HepG2 (cell line): ENCODE measurements around the gene PAK1IP1. TPM values are rescaled to one million over a fixed set of nuclear protein-coding genes. Genes with fewer than 3 reads are reported as not detected.

Experiments
- BRD4 ChIP-seq: sonication (generic); formaldehyde crosslinking; IDR thresholded peaks from 2 replicates; pipeline ENCODE4 v1.4.0; 2020; ENCODE audit warnings: missing genetic modification reagents
- CBX5 ChIP-seq: sonication (generic); formaldehyde crosslinking; IDR thresholded peaks from 2 replicates; pipeline ENCODE4 v1.4.0; 2020; ENCODE audit warnings: missing genetic modification reagents, borderline replicate concordance
- EEA1 ChIP-seq: sonication (generic); formaldehyde crosslinking; IDR thresholded peaks from 2 replicates; pipeline ENCODE4 v1.5.1; 2020; ENCODE audit warnings: mild to moderate bottlenecking, missing genetic modification reagents, borderline replicate concordance
- GZF1 ChIP-seq: sonication (generic); formaldehyde crosslinking; IDR thresholded peaks from 2 replicates; pipeline ENCODE4 v1.5.1; 2020; ENCODE audit warnings: mild to moderate bottlenecking, missing genetic modification reagents
- KLF9 ChIP-seq: IDR thresholded peaks from 2 replicates; pipeline ENCODE4 v1.6.1; 2016; ENCODE audit warnings: low read depth
- MBD4 ChIP-seq: IDR thresholded peaks from 2 replicates; pipeline ENCODE4 v1.6.1; 2012; ENCODE audit warnings: low read length, inconsistent platforms, borderline replicate concordance
- MED1 ChIP-seq: sonication (generic); formaldehyde crosslinking; IDR thresholded peaks from 2 replicates; pipeline ENCODE4 v1.4.0; 2020; ENCODE audit warnings: missing genetic modification reagents
- MIER2 ChIP-seq: IDR thresholded peaks from 2 replicates; pipeline ENCODE4 v1.6.1; 2016; ENCODE audit warnings: missing biosample characterization, missing genetic modification reagents
- MTF2 ChIP-seq: sonication (generic); formaldehyde crosslinking; IDR thresholded peaks from 2 replicates; pipeline ENCODE4 v1.5.0; 2020; ENCODE audit warnings: missing genetic modification reagents, borderline replicate concordance
- PAF1 ChIP-seq: IDR thresholded peaks from 2 replicates; pipeline ENCODE4 v1.6.1; 2016; ENCODE audit warnings: missing genetic modification reagents, missing compliant biosample characterization
- TOE1 ChIP-seq: sonication (generic); formaldehyde crosslinking; IDR thresholded peaks from 2 replicates; pipeline ENCODE4 v1.4.0; 2020; ENCODE audit warnings: mild to moderate bottlenecking, missing genetic modification reagents
- ZC3H4 ChIP-seq: sonication (generic); formaldehyde crosslinking; IDR thresholded peaks from 2 replicates; pipeline ENCODE4 v1.4.0; 2020; ENCODE audit warnings: missing genetic modification reagents, borderline replicate concordance
- ZNF430 ChIP-seq: sonication (generic); formaldehyde crosslinking; IDR thresholded peaks from 2 replicates; pipeline ENCODE4 v1.9.0; 2021; ENCODE audit warnings: mild to moderate bottlenecking, missing genetic modification reagents
- polyA plus RNA-seq, 8 experiments: library from polyadenylated mRNA; depleted of rRNA in 3 of 8; stranded (reverse) in 7 of 8; unstranded in 1 of 8; fragments of >200 nt; fragmentation: Illumina TruSeq in 4 of 8; extraction: Trizol in 4 of 8; gene quantifications; 2 replicates each; pipeline versions ENCODE4 v1.2.1 to v1.2.3, GENCODE V29; 2011 to 2016; ENCODE audit warnings: low read depth in 4 of 8, missing spikeins in 1 of 8, mixed read lengths in 1 of 8; ENCODE audit not compliant: insufficient read depth in 1 of 8
- total RNA-seq, 5 experiments: library from RNA; depleted of rRNA; stranded (reverse); fragments of >200 nt; fragmentation: Illumina TruSeq; extraction: Trizol; gene quantifications; 2 replicates each; pipeline ENCODE4 v1.2.3, GENCODE V29; 2016; ENCODE audit warnings: low read depth in 1 of 5
- TF ChIP-seq, protein P1 (sequence below): sonication (generic); formaldehyde crosslinking; IDR thresholded peaks from 2 replicates; pipeline ENCODE4 v1.4.0; 2020; ENCODE audit warnings: missing genetic modification reagents
- TF ChIP-seq, protein P2 (sequence below): sonication (generic); formaldehyde crosslinking; IDR thresholded peaks from 2 replicates; pipeline ENCODE4 v1.8.0; 2022; ENCODE audit warnings: missing genetic modification reagents, mild to moderate bottlenecking, borderline replicate concordance

The PAK1IP1 gene
- total and polyA plus RNA-seq, 2 of the 13 experiments (the other 11 are each of a cell fraction or from before 2014, with no cell fraction given) = 23.4 to 66.2 TPM

DNA sequence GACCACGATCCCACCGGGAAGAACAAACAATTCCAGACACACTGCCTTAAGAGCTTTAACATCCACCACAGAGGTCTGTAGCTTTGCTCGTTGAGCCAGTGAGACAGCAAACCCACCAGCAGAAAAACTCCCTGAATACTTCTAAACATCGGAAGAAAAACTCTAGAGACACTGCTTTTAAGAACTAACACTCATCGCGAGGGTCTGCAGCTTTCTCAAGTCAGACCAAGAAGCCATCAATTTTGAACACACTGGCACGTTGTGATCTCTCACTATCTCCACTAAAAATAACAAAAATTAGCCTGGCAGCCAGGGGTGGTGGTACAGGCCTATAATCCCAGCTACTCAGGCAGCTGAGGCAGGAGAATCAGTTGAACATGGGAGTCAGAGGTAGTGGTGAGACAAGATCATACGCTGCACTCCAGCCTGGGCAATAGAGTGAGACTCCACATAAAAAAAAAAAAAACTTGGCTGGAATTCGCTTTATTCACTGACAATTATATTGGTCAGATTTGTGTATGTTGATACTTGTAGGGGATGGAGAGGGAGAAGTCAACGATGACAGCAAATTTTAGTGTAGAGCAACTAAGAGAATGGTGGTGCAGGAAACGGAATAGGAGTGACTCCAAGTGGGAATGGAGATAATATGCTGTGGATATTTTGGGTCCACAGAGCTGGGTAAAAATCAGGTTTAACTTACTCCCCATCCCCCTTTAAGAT, 27.2 kb downstream of the PAK1IP1 start (continued):
- TF ChIP-seq, protein P1, sequence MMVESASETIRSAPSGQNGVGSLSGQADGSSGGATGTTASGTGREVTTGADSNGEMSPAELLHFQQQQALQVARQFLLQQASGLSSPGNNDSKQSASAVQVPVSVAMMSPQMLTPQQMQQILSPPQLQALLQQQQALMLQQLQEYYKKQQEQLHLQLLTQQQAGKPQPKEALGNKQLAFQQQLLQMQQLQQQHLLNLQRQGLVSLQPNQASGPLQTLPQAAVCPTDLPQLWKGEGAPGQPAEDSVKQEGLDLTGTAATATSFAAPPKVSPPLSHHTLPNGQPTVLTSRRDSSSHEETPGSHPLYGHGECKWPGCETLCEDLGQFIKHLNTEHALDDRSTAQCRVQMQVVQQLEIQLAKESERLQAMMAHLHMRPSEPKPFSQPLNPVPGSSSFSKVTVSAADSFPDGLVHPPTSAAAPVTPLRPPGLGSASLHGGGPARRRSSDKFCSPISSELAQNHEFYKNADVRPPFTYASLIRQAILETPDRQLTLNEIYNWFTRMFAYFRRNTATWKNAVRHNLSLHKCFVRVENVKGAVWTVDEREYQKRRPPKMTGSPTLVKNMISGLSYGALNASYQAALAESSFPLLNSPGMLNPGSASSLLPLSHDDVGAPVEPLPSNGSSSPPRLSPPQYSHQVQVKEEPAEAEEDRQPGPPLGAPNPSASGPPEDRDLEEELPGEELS (CRISPR knock-in tag) = peak; percentile 2; the same call in 1 of the 2 replicates
- TF ChIP-seq, protein P2, sequence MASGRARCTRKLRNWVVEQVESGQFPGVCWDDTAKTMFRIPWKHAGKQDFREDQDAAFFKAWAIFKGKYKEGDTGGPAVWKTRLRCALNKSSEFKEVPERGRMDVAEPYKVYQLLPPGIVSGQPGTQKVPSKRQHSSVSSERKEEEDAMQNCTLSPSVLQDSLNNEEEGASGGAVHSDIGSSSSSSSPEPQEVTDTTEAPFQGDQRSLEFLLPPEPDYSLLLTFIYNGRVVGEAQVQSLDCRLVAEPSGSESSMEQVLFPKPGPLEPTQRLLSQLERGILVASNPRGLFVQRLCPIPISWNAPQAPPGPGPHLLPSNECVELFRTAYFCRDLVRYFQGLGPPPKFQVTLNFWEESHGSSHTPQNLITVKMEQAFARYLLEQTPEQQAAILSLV (CRISPR knock-in tag) = no peak; the same call in 1 of the 2 replicates
- 0 out of 2 replicates have a peak, but pooled peaks have one; percentile 62 for TF ChIP-seq MBD4
- peak; percentile 5; the same call in 1 of the 2 replicates for TF ChIP-seq MED1 (CRISPR knock-in tag)
- TF ChIP-seq BRD4 = peak; percentile 58; the same call in 1 of the 2 replicates
- TF ChIP-seq PAF1 (CRISPR knock-in tag) = peak; percentile 57; the same call in 1 of the 2 replicates
- TF ChIP-seq KLF9 (CRISPR knock-in tag) = no peak
- no peak for TF ChIP-seq ZNF430 (CRISPR knock-in tag)
- TF ChIP-seq GZF1 (CRISPR knock-in tag) = 0 out of 2 replicates have a peak, but pooled peaks have one; percentile 15
- 0 out of 2 replicates have a peak, but pooled peaks have one; percentile 49 for TF ChIP-seq MTF2 (CRISPR knock-in tag)
- peak; percentile 3; the same call in 1 of the 2 replicates for TF ChIP-seq TOE1
- TF ChIP-seq ZC3H4 (CRISPR knock-in tag) = peak; percentile 100
- no peak for TF ChIP-seq MIER2 (CRISPR knock-in tag)
- TF ChIP-seq CBX5 = 0 out of 2 replicates have a peak, but pooled peaks have one; percentile 10
- TF ChIP-seq EEA1 (CRISPR knock-in tag) = 0 out of 2 replicates have a peak, but pooled peaks have one; percentile 51
